ENCODE data around the gene IL1RAP.
A peak's percentile ranks its signal among the peaks of the same experiment; 100 is the strongest.

The IL1RAP gene

GRCh38 chr3:190541560-190541959 lies 27.7 kb downstream of the IL1RAP start:
- DNase-seq (ENCODE audit: low read depth) = no peak

- no peak for DNase-seq (ENCODE audit: low read depth)
Measured at GRCh38 chr3:190542846-190543245, 29.0 kb downstream of the IL1RAP start.

GRCh38 chr3:190543671-190544070 lies 29.8 kb downstream of the IL1RAP start:
- DNase-seq (ENCODE audit: low read depth) = no peak

- DNase-seq (ENCODE audit: low read depth) = no peak
Measured at GRCh38 chr3:190545191-190545590, 31.3 kb downstream of the IL1RAP start.

- DNase-seq (ENCODE audit: low read depth) = no peak
Measured at GRCh38 chr3:190546881-190547510, 33.1 kb downstream of the IL1RAP start.

GRCh38 chr3:190548031-190548656 lies 34.3 kb downstream of the IL1RAP start:
- no peak for DNase-seq (ENCODE audit: low read depth)

- no peak for DNase-seq (ENCODE audit: low read depth)
Measured at GRCh38 chr3:190552021-190552420, 38.1 kb downstream of the IL1RAP start.

- DNase-seq (ENCODE audit: low read depth) = no peak
Measured at GRCh38 chr3:190552969-190553759, 39.3 kb downstream of the IL1RAP start.

- no peak for DNase-seq (ENCODE audit: low read depth)
Measured at GRCh38 chr3:190554197-190554596, 40.3 kb downstream of the IL1RAP start.

GRCh38 chr3:190556351-190556750 lies 42.5 kb downstream of the IL1RAP start:
- no peak for DNase-seq (ENCODE audit: low read depth)

- no peak for DNase-seq (ENCODE audit: low read depth)
Measured at GRCh38 chr3:190557296-190557695, 43.4 kb downstream of the IL1RAP start.

- DNase-seq (ENCODE audit: low read depth) = no peak
Measured at GRCh38 chr3:190558316-190558715, 44.4 kb downstream of the IL1RAP start.

GRCh38 chr3:190558796-190559195 lies 44.9 kb downstream of the IL1RAP start:
- DNase-seq (ENCODE audit: low read depth) = no peak

- DNase-seq (ENCODE audit: low read depth) = no peak
Measured at GRCh38 chr3:190560013-190560895, 46.4 kb downstream of the IL1RAP start.

- no peak for DNase-seq (ENCODE audit: low read depth)
Measured at GRCh38 chr3:190562866-190563510, 49.1 kb downstream of the IL1RAP start.

GRCh38 chr3:190564175-190564574 lies 50.3 kb downstream of the IL1RAP start:
- DNase-seq (ENCODE audit: low read depth) = no peak

- DNase-seq (ENCODE audit: low read depth) = peak; percentile 97
Measured at GRCh38 chr3:190566043-190566933, 52.4 kb downstream of the IL1RAP start.

- no peak for DNase-seq (ENCODE audit: low read depth)
Measured at GRCh38 chr3:190568036-190568435, 54.2 kb downstream of the IL1RAP start.

GRCh38 chr3:190574473-190574872 lies 60.6 kb downstream of the IL1RAP start:
- DNase-seq (ENCODE audit: low read depth) = peak; percentile 20

GRCh38 chr3:190575437-190576185 lies 61.7 kb downstream of the IL1RAP start:
- no peak for DNase-seq (ENCODE audit: low read depth)

Measured in fibroblast of gingiva (primary cell).